H9 (cell line): ENCODE results near the gene FUCA1. TPM values are rescaled to one million over a fixed set of nuclear protein-coding genes. Genes with fewer than 3 reads are reported as not detected.
A peak's percentile ranks its signal among the peaks of the same experiment; 100 is the strongest.

Source experiments
- DNase-seq: peaks from one replicate; pipeline ENCODE4 v3.0.0-alpha.2; 2017
- H2AFZ ChIP-seq: one replicate; pipeline ENCODE4 v1.6.1; 2013; ENCODE audit warnings: mild to moderate bottlenecking, low read length, control low read depth, moderate library complexity
- H2AK5ac ChIP-seq: 2 replicates; pipeline ENCODE4 v1.6.1; 2013; ENCODE audit warnings: low read length, control low read depth, mixed read lengths; ENCODE audit not compliant: insufficient read length
- H2BK120ac ChIP-seq: one replicate; pipeline ENCODE4 v1.6.1; 2013; ENCODE audit warnings: low read depth, mild to moderate bottlenecking, low read length, control low read depth, inconsistent platforms; ENCODE audit not compliant: poor library complexity, severe bottlenecking
- H2BK12ac ChIP-seq: 2 replicates; pipeline ENCODE4 v1.6.1; 2013; ENCODE audit warnings: low read length, control low read depth, mixed read lengths, low read depth; ENCODE audit not compliant: insufficient read length
- H2BK15ac ChIP-seq: 2 replicates; pipeline ENCODE4 v1.6.1; 2013; ENCODE audit warnings: low read depth, low read length, control low read depth
- H2BK20ac ChIP-seq: one replicate; pipeline ENCODE4 v1.6.1; 2013; ENCODE audit warnings: low read depth, mild to moderate bottlenecking, low read length, control low read depth, inconsistent platforms; ENCODE audit not compliant: poor library complexity, severe bottlenecking
- H2BK5ac ChIP-seq: 2 replicates; pipeline ENCODE4 v1.6.1; 2013; ENCODE audit warnings: low read length, control low read depth, mixed read lengths; ENCODE audit not compliant: insufficient read length
- H3K14ac ChIP-seq: 2 replicates; pipeline ENCODE4 v1.6.1; 2013; ENCODE audit warnings: low read length, control low read depth; ENCODE audit not compliant: insufficient read depth
- H3K18ac ChIP-seq: 2 replicates; pipeline ENCODE4 v1.6.1; 2013; ENCODE audit warnings: low read depth, mild to moderate bottlenecking, mixed read lengths, low read length, control low read depth; ENCODE audit not compliant: insufficient read length
- H3K23ac ChIP-seq: 2 replicates; pipeline ENCODE4 v1.6.1; 2013; ENCODE audit warnings: low read length, control low read depth, mixed read lengths, low read depth; ENCODE audit not compliant: insufficient read length
- H3K23me2 ChIP-seq: 2 replicates; pipeline ENCODE4 v1.6.1; 2013; ENCODE audit warnings: low read depth, mild to moderate bottlenecking, mixed read lengths, low read length, control low read depth; ENCODE audit not compliant: insufficient read length, poor library complexity, severe bottlenecking
- H3K27ac ChIP-seq: 2 replicates; pipeline ENCODE4 v1.5.1; 2013; ENCODE audit warnings: low read length, control low read depth, mixed read lengths, low read depth; ENCODE audit not compliant: insufficient read length
- H3K27me3 ChIP-seq: 2 replicates; pipeline ENCODE4 v1.6.1; 2013; ENCODE audit warnings: low read length, control low read depth, inconsistent platforms; ENCODE audit not compliant: insufficient read depth
- H3K4ac ChIP-seq: 2 replicates; pipeline ENCODE4 v1.6.1; 2013; ENCODE audit warnings: low read depth, mild to moderate bottlenecking, control low read depth, inconsistent platforms, low read length, moderate library complexity
- H3K4me1 ChIP-seq: 2 replicates; pipeline ENCODE4 v1.6.1; 2013; ENCODE audit warnings: low read length, control low read depth, inconsistent platforms; ENCODE audit not compliant: insufficient read depth
- H3K4me2 ChIP-seq: 2 replicates; pipeline ENCODE4 v1.6.1; 2013; ENCODE audit warnings: low read length, control low read depth, mixed read lengths; ENCODE audit not compliant: insufficient read length, insufficient read depth
- H3K56ac ChIP-seq: 2 replicates; pipeline ENCODE4 v1.6.1; 2013; ENCODE audit warnings: low read depth, mild to moderate bottlenecking, mixed read lengths, low read length, control low read depth; ENCODE audit not compliant: insufficient read length
- H3K79me1 ChIP-seq: 2 replicates; pipeline ENCODE4 v1.6.1; 2013; ENCODE audit warnings: low read depth, mild to moderate bottlenecking, moderate library complexity, low read length, control low read depth, inconsistent platforms; ENCODE audit not compliant: insufficient read depth, poor library complexity, severe bottlenecking
- H3K79me2 ChIP-seq: 2 replicates; pipeline ENCODE4 v1.6.1; 2013; ENCODE audit warnings: low read length, control low read depth, inconsistent platforms; ENCODE audit not compliant: insufficient read depth
- H3K9ac ChIP-seq: 2 replicates; pipeline ENCODE4 v1.6.1; 2013; ENCODE audit warnings: low read length, control low read depth, mixed read lengths; ENCODE audit not compliant: insufficient read length; ENCODE audit errors: extremely low read depth
- H3K9me3 ChIP-seq: one replicate; pipeline ENCODE4 v1.6.1; 2013; ENCODE audit warnings: low read depth, low read length, inconsistent platforms; ENCODE audit not compliant: control insufficient read depth
- H3T11ph ChIP-seq: one replicate; pipeline ENCODE4 v1.6.1; 2013; ENCODE audit warnings: mild to moderate bottlenecking, low read length, control low read depth, inconsistent platforms
- H4K20me1 ChIP-seq: one replicate; pipeline ENCODE4 v1.6.1; 2013; ENCODE audit not compliant: control insufficient read depth, insufficient read length, insufficient read depth
- H4K5ac ChIP-seq: 2 replicates; pipeline ENCODE4 v1.6.1; 2013; ENCODE audit warnings: low read depth, mild to moderate bottlenecking, mixed read lengths, low read length, control low read depth; ENCODE audit not compliant: insufficient read length
- H4K8ac ChIP-seq: replicated peaks from 2 replicates; pipeline ENCODE4 v1.6.1; 2013; ENCODE audit warnings: low read length, control low read depth, mixed read lengths, low read depth; ENCODE audit not compliant: insufficient read length
- H4K91ac ChIP-seq: 2 replicates; pipeline ENCODE4 v1.6.1; 2013; ENCODE audit warnings: low read depth, mild to moderate bottlenecking, moderate library complexity, mixed read lengths, low read length, control low read depth; ENCODE audit not compliant: insufficient read length
- H3K27ac Mint-ChIP-seq, 3 experiments: 2 replicates in 2 of 3; 3 replicates in 1 of 3; pipeline ENCODE4 v1.8.0; 2020 to 2021; ENCODE audit warnings: mixed read lengths in 3 of 3, mild to moderate bottlenecking in 1 of 3, moderate library complexity in 1 of 3
- H3K27me3 Mint-ChIP-seq: 2 replicates; pipeline ENCODE4 v1.8.0; 2021; ENCODE audit warnings: low read depth, mild to moderate bottlenecking, moderate library complexity, mixed read lengths
- H3K36me3 Mint-ChIP-seq, 3 experiments: 2 replicates in 2 of 3; 3 replicates in 1 of 3; pipeline ENCODE4 v1.8.0; 2020 to 2021; ENCODE audit warnings: low read depth in 3 of 3, mixed read lengths in 3 of 3; ENCODE audit not compliant: insufficient read depth in 1 of 3
- H3K4me1 Mint-ChIP-seq, 2 experiments: 2 replicates each; pipeline ENCODE4 v1.8.0; 2020; ENCODE audit warnings: mixed read lengths in 2 of 2
- H3K4me3 Mint-ChIP-seq, 2 experiments: 2 replicates in 1 of 2; 3 replicates in 1 of 2; pipeline ENCODE4 v1.8.0; 2020 to 2021; ENCODE audit warnings: mild to moderate bottlenecking in 2 of 2, mixed read lengths in 2 of 2, moderate library complexity in 1 of 2
- H3K9me3 Mint-ChIP-seq, 2 experiments: 2 replicates in 1 of 2; 3 replicates in 1 of 2; pipeline ENCODE4 v1.8.0; 2020; ENCODE audit warnings: mild to moderate bottlenecking in 2 of 2, mixed read lengths in 2 of 2, moderate library complexity in 1 of 2
- WGBS: extraction: QIAGEN DNeasy Blood & Tissue Kit; methylation state at CpG from one replicate; pipeline ENCODE4 v1.1.7; 2013; ENCODE audit warnings: missing lambda C conversion rate, low lambda C conversion rate, mixed read lengths; ENCODE audit not compliant: insufficient read length; ENCODE audit errors: extremely low coverage; 5-methylcytosine and 5-hydroxymethylcytosine counted together
- total RNA-seq: library from RNA; stranded (reverse); gene quantifications from 2 replicates; pipeline ENCODE4 v1.2.1, GENCODE V29; 2021
- TF ChIP-seq, protein P1 (sequence below): fragments of 200-600 bp; sonication (generic); conservative IDR thresholded peaks from 3 replicates; pipeline ENCODE4 v1.8.0; 2021; ENCODE audit warnings: antibody characterized with exemption, mild to moderate bottlenecking

Gene FUCA1
- total RNA-seq, 1 experiment from 2014 or later: 9.1 TPM

DNA sequence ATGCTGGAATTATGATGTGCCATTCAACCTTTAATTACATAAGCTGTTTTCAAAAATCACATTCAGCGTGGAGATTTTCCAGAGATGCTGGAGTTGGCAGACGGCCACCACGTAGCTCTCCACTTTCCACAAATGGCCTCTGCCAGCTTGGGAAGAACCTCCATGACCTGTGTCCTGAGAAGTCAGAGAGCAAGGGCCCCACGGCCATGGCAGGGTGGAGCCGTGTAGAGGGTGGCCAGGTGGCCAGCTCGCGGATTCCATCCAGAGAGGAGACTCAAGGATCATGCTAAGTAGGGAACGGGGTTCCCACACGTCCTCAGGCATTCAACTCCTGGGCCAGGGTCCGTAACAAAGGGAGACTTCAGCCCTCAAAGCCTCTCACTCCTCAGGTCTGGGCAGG is 66.2 kb downstream of the FUCA1 start:
- H3K4me1 ChIP-seq: no peaks in the 10 kb centered on the region; the same call in 1 of the 2 replicates
- H3K27me3 ChIP-seq: no peaks in the 10 kb centered on the region
- H3K23ac ChIP-seq: no peak overlapping the region
- H3K9me3 ChIP-seq: no peaks in the 10 kb centered on the region
- H4K20me1 ChIP-seq: no peaks in the 10 kb centered on the region
- Mint-ChIP-seq H3K4me1 (peaks cover 9 to 11% of the 10 kb centered on the region in 2 experiments), H3K4me3 (peak overlapping the region; percentile 15 to 61; a peak in 2 of 5 replicates), H3K9me3 (no peaks in the 10 kb centered on the region), H3K27ac (no peak overlapping the region), H3K36me3 (peaks cover 2 to 21% (median 16%) of the 10 kb centered on the region in 3 experiments; a peak in 5 of 7 replicates), H3K27me3 (peaks cover 8% of the 10 kb centered on the region)
- no peak overlapping the region for H3K14ac ChIP-seq
- no peak overlapping the region for H2AK5ac ChIP-seq
- TF ChIP-seq, protein P1, sequence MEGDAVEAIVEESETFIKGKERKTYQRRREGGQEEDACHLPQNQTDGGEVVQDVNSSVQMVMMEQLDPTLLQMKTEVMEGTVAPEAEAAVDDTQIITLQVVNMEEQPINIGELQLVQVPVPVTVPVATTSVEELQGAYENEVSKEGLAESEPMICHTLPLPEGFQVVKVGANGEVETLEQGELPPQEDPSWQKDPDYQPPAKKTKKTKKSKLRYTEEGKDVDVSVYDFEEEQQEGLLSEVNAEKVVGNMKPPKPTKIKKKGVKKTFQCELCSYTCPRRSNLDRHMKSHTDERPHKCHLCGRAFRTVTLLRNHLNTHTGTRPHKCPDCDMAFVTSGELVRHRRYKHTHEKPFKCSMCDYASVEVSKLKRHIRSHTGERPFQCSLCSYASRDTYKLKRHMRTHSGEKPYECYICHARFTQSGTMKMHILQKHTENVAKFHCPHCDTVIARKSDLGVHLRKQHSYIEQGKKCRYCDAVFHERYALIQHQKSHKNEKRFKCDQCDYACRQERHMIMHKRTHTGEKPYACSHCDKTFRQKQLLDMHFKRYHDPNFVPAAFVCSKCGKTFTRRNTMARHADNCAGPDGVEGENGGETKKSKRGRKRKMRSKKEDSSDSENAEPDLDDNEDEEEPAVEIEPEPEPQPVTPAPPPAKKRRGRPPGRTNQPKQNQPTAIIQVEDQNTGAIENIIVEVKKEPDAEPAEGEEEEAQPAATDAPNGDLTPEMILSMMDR: no peak
- H4K91ac ChIP-seq: no peak overlapping the region
- H4K8ac ChIP-seq: no peak overlapping the region
- H3K56ac ChIP-seq: no peak overlapping the region
- H3K23me2 ChIP-seq: peaks cover 11% of the 10 kb centered on the region
- no peak overlapping the region for H3T11ph ChIP-seq
- no peak overlapping the region for H2BK120ac ChIP-seq
- H3K79me1 ChIP-seq: no peaks in the 10 kb centered on the region
- H2AFZ ChIP-seq: no peak overlapping the region
- H3K79me2 ChIP-seq: no peaks in the 10 kb centered on the region
- no peak overlapping the region for H2BK5ac ChIP-seq
- no CpG with 5 or more reads among the region's 10 CpGs for WGBS
- no peak overlapping the region for H2BK20ac ChIP-seq
- no peak overlapping the region for H2BK12ac ChIP-seq
- H3K9ac ChIP-seq: no peak overlapping the region
- no peak overlapping the region for H4K5ac ChIP-seq
- no peak overlapping the region for H3K4ac ChIP-seq
- H2BK15ac ChIP-seq: no peak overlapping the region
- H3K4me2 ChIP-seq: peak overlapping the region; percentile 85
- no peak overlapping the region for H3K27ac ChIP-seq
- DNase-seq: no peak
- no peak overlapping the region for H3K18ac ChIP-seq
